8988T (cell line): ENCODE data around the gene TPX2.
"Not testable (repeated sequence)": the region's sequence is repeated elsewhere in the genome, so short reads cannot be mapped to it uniquely, and the experiment has no call there.

Experiments
- DNase-seq: peaks from one replicate; pipeline ENCODE4 v3.0.0; 2011

Gene TPX2

GRCh38 chr20:31720486-31721407 lies 18.3 kb upstream of the TPX2 start:
- no peak for DNase-seq

GRCh38 chr20:31721408-31722256 lies 17.5 kb upstream of the TPX2 start:
- DNase-seq: no peak

- DNase-seq: peak; percentile 65
Measured at GRCh38 chr20:31722257-31723068, 16.6 kb upstream of the TPX2 start, which contains the start of gene BCL2L1. TSS of gene BCL2L1 (minus strand) at chr20:31722868. CDS start at chr20:31722218, 650 bp downstream.

GRCh38 chr20:31723069-31723318 lies 16.1 kb upstream of the TPX2 start:
- no peak for DNase-seq

GRCh38 chr20:31723319-31724078 lies 15.6 kb upstream of the TPX2 start:
- DNase-seq: peak; percentile 90

GRCh38 chr20:31731321-31731717 lies 7.8 kb upstream of the TPX2 start:
- DNase-seq: no peak

GRCh38 chr20:31739550-31739977 lies 474 bp downstream of the TPX2 start:
- DNase-seq: no peak

- DNase-seq: no peak
Measured at GRCh38 chr20:31740208-31740607, 1.1 kb downstream of the TPX2 start.

- no peak for DNase-seq
Measured at GRCh38 chr20:31740656-31741323, 1.7 kb downstream of the TPX2 start.

GRCh38 chr20:31746068-31746878 lies 7.2 kb downstream of the TPX2 start:
- no peak for DNase-seq

- DNase-seq: not testable (repeated sequence)
Measured at GRCh38 chr20:31747028-31747427, 7.9 kb downstream of the TPX2 start.

GRCh38 chr20:31747640-31748039 lies 8.6 kb downstream of the TPX2 start:
- DNase-seq: no peak

GRCh38 chr20:31749223-31749622 lies 10.1 kb downstream of the TPX2 start:
- no peak for DNase-seq

GRCh38 chr20:31751126-31751525 lies 12.0 kb downstream of the TPX2 start:
- no peak for DNase-seq

GRCh38 chr20:31757254-31757653 lies 18.2 kb downstream of the TPX2 start:
- DNase-seq: no peak

GRCh38 chr20:31758521-31758920 lies 19.4 kb downstream of the TPX2 start:
- DNase-seq: no peak

- DNase-seq: no peak
Measured at GRCh38 chr20:31758991-31759390, 19.9 kb downstream of the TPX2 start.

- no peak for DNase-seq
Measured at GRCh38 chr20:31759836-31760518, 20.9 kb downstream of the TPX2 start.

GRCh38 chr20:31760519-31761240 lies 21.6 kb downstream of the TPX2 start:
- no peak for DNase-seq
